Measurements from ENCODE around the gene CD19. TPM values are rescaled to one million over a fixed set of nuclear protein-coding genes. Genes with fewer than 3 reads are reported as not detected.
"Not testable (repeated sequence)": the region's sequence is repeated elsewhere in the genome, so short reads cannot be mapped to it uniquely, and the experiment has no call there.

CD19 gene
- total RNA-seq, 3 donors from 2014 or later (not counting 1 experiment from before 2014, with no cell fraction given) = 0.79 to 2.5 (median 0.96) TPM

GRCh38 chr16:28924399-28924761 lies 7.4 kb upstream of the CD19 start:
- H3K9me3 Mint-ChIP-seq = no peaks in the 10 kb centered on the region
- Histone ChIP-seq H3K4me1 (ENCODE audit: control insufficient read depth, insufficient read depth, low read length) (peaks cover 16% of the 10 kb centered on the region), H3K36me3 (ENCODE audit: control insufficient read depth, insufficient read depth, low read length) (peaks cover 13% of the 10 kb centered on the region), H3K27ac (ENCODE audit: low read length) (peak overlapping the region; percentile 96), H3K27me3 (ENCODE audit: control insufficient read depth, insufficient read depth, low read length) (no peaks in the 10 kb centered on the region), H3K4me3 (ENCODE audit: low read length) (peak overlapping the region; percentile 65), H3K9me3 (ENCODE audit: control insufficient read depth, insufficient read depth, low read length) (no peaks in the 10 kb centered on the region)
- 47% methylated on average over 15 of the region's 15 CpGs for WGBS (ENCODE audit: insufficient coverage)
- intact Hi-C loops (cut with micrococcal nuclease) = loop anchor here (2.0 kb wide), 2 partner anchors 26 to 78 kb away; partner anchors contain the start of genes NFATC2IP and TUFM
- peak overlapping the region; percentile 98 to 99 for H3K27ac Mint-ChIP-seq
- no peaks in the 10 kb centered on the region for H3K27me3 Mint-ChIP-seq (ENCODE audit: low read depth in 2 of 2)
- no peak for TF ChIP-seq CTCF (IDR thresholded peaks at IDR 0.05)
- no peaks in the 10 kb centered on the region for H3K36me3 Mint-ChIP-seq
- no peak for ATAC-seq
- peak overlapping the region; percentile 91 for H3K4me3 Mint-ChIP-seq
- H3K4me1 Mint-ChIP-seq = peaks cover 26 to 34% of the 10 kb centered on the region in 2 donors
- DNase-seq = no peak

DNA sequence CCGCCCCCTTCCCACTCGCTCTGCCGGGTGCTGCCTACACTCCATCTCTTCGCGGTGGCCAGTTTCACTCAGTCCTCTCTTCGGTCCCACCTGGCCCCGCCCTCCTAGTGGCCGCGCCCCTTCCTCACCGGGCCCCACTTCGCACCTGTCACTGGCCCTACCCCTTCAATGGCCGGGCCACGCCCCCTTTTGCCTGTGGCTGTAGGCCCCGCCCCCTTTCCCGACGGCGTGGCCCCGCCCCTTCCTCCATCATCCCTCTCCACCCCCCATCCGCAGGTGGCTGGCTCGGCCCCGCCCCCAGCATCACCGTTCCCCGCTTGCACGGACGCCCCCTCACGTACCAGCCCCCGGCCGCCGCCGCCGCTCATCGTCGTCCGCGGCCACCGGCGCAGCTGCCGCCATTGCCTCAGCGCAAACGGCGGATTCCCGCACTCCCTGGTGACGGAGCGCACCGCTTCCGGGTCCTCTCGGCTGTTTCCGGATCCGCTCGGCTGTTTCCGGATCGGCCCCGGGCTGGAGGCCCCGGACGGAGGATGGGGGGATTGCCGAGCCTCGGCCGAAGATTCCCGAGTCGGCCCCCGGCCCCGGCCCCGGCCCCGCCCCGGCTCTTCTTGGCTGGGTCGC lies 6.9 kb upstream of the CD19 start, which contains the start of gene RABEP2:
TSS of gene RABEP2 (minus strand) at position 477 of the 624 bp plus-strand sequence. CDS start at position 402, 75 bp downstream.
- Mint-ChIP-seq H3K36me3 (no peaks in the 10 kb centered on the region), H3K27ac (peak within 1 kb of the TSS; percentile 98 to 99), H3K4me3 (peak within 1 kb of the TSS; percentile 98), H3K4me1 (peaks cover 26 to 34% of the 10 kb centered on the region in 2 donors), H3K9me3 (no peaks in the 10 kb centered on the region), H3K27me3 (ENCODE audit: low read depth in 2 of 2) (no peaks in the 10 kb centered on the region)
- ATAC-seq (peak; percentile 81 to 93 (median 85)), DNase-seq (peak; percentile 95 to 98)
- TF ChIP-seq CTCF (IDR thresholded peaks at IDR 0.05) = no peak
- intact Hi-C loops (cut with micrococcal nuclease) = loop anchor here (1.0 to 5.0 kb wide), 7 partner anchors 11 to 103 kb away; partner anchors contain the start of genes ATXN2L, NFATC2IP, SH2B1 and SPNS1
- H3K4me3 ChIP-seq (ENCODE audit: low read length) = peak within 1 kb of the TSS; percentile 65
- H3K4me1 ChIP-seq (ENCODE audit: control insufficient read depth, insufficient read depth, low read length) = peaks cover 17% of the 10 kb centered on the region
- peak within 1 kb of the TSS; percentile 96 for H3K27ac ChIP-seq (ENCODE audit: low read length)
- under 1% methylated on average over 66 of the region's 66 CpGs for WGBS (ENCODE audit: insufficient coverage)
- no peaks in the 10 kb centered on the region for H3K9me3 ChIP-seq (ENCODE audit: control insufficient read depth, insufficient read depth, low read length)
- H3K36me3 ChIP-seq (ENCODE audit: control insufficient read depth, insufficient read depth, low read length) = peaks cover 8% of the 10 kb centered on the region
- no peaks in the 10 kb centered on the region for H3K27me3 ChIP-seq (ENCODE audit: control insufficient read depth, insufficient read depth, low read length)

DNA sequence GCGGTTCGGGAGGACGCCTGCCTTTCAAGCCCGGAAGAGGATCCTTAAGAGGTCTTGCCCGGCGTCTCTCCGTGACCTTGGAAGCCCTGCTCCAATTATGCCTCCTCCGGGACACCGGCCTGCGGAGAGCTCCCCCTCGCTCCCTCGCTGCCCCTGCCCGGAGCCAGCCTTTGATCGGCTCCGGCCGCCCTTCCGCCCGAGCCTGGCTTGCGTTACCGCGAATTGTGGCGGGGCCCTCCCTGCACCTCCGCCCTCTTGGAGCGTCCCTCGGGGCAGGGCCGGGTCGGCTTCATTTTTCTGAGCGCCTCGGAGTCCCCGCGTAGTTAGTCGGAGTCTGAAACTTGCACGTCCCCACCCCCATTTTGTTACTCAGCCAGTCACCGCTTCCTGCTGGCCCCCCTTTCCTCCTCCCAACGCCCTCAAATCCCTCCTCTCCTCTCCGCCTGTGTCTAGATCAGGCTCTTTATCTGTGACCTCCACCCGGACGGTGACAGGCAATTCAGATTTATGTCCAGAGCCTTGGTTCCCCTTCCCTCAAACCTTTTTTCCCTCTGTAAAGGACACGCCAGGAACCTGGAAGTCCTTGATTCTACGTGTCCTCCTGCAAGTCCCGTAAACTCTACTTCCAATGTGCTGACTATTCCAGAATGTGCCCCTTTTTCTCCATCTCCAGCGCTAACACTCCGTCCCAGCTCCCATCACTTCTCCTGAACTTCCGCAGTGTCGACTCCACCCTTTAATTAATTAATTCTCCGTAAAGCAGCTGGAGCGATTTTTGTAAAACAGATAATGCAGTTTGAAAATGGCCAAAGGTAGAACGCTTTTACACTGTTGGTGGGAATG lies 6.2 kb upstream of the CD19 start:
- Histone ChIP-seq H3K4me3 (ENCODE audit: low read length) (peak overlapping the region; percentile 65), H3K9me3 (ENCODE audit: control insufficient read depth, insufficient read depth, low read length) (no peaks in the 10 kb centered on the region), H3K4me1 (ENCODE audit: control insufficient read depth, insufficient read depth, low read length) (peaks cover 24% of the 10 kb centered on the region), H3K36me3 (ENCODE audit: control insufficient read depth, insufficient read depth, low read length) (peaks cover 8% of the 10 kb centered on the region), H3K27ac (ENCODE audit: low read length) (peak overlapping the region; percentile 96), H3K27me3 (ENCODE audit: control insufficient read depth, insufficient read depth, low read length) (no peaks in the 10 kb centered on the region)
- WGBS (ENCODE audit: insufficient coverage) = 1% methylated on average over 46 of the region's 48 CpGs
- ATAC-seq = peak; percentile 73 to 86 (median 76)
- Mint-ChIP-seq H3K9me3 (no peaks in the 10 kb centered on the region), H3K4me3 (peak overlapping the region; percentile 98), H3K36me3 (no peaks in the 10 kb centered on the region), H3K4me1 (peaks cover 32 to 41% of the 10 kb centered on the region in 2 donors), H3K27me3 (ENCODE audit: low read depth in 2 of 2) (no peaks in the 10 kb centered on the region), H3K27ac (peak overlapping the region; percentile 98 to 99)
- intact Hi-C loops (cut with micrococcal nuclease) = loop anchor here (1.0 to 5.0 kb wide), 7 partner anchors 11 to 103 kb away; partner anchors contain the start of genes ATXN2L, NFATC2IP, SH2B1 and SPNS1
- peak; percentile 83 to 91 for DNase-seq
- TF ChIP-seq CTCF (IDR thresholded peaks at IDR 0.05) = no peak

DNA sequence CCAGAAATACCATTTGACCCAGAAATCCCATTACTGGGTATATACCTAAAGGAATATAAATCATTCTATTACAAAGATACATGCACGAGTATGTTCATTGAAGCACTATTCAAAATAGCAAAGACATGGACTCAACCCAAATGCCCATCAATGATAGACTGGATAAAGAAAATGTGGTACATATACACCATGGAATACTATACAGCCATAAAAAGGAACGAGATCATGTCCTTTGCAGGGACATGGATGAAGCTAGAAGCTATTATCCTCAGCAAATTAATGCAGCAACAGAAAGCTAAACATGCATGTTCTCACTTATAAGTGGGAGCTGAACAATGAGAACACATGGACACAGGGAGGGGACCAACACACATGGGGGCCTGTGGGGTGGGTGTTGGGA lies 5.5 kb upstream of the CD19 start:
- WGBS (ENCODE audit: insufficient coverage) = 100% methylated on average over 1 of the region's 2 CpGs
- H3K4me1 ChIP-seq (ENCODE audit: control insufficient read depth, insufficient read depth, low read length) = peaks cover 31% of the 10 kb centered on the region
- peak overlapping the region; percentile 98 to 99 for H3K27ac Mint-ChIP-seq
- ATAC-seq; H3K27me3 ChIP-seq (ENCODE audit: control insufficient read depth, insufficient read depth, low read length); H3K27me3 Mint-ChIP-seq (ENCODE audit: low read depth in 2 of 2); H3K36me3 ChIP-seq (ENCODE audit: control insufficient read depth, insufficient read depth, low read length); H3K36me3 Mint-ChIP-seq; DNase-seq; H3K9me3 Mint-ChIP-seq; H3K9me3 ChIP-seq (ENCODE audit: control insufficient read depth, insufficient read depth, low read length): not testable (repeated sequence)
- peak overlapping the region; percentile 65 for H3K4me3 ChIP-seq (ENCODE audit: low read length)
- intact Hi-C loops (cut with micrococcal nuclease) = loop anchor here (5.0 kb wide), 2 partner anchors 64 to 104 kb away; partner anchors contain the start of genes ATXN2L and SH2B1
- H3K27ac ChIP-seq (ENCODE audit: low read length) = peak overlapping the region; percentile 96
- H3K4me1 Mint-ChIP-seq = peaks cover 34 to 43% of the 10 kb centered on the region in 2 donors
- peak overlapping the region; percentile 98 for H3K4me3 Mint-ChIP-seq
